Astrocyte of the cerebellum (primary cell): ENCODE data around the gene ZCCHC4.

Source experiments
- DNase-seq: peaks from one replicate; pipeline ENCODE4 v3.0.0-alpha.2; 2011; ENCODE audit warnings: low read depth
- H3K4me3 ChIP-seq: 2 replicates; pipeline ENCODE4 v1.5.1; 2011; ENCODE audit warnings: mild to moderate bottlenecking, low read depth, low read length, moderate library complexity
- CTCF ChIP-seq: IDR thresholded peaks from 2 replicates; pipeline ENCODE4 v1.5.1; 2012; ENCODE audit warnings: low read length, low read depth, moderate library complexity, mild to moderate bottlenecking; ENCODE audit errors: missing control alignments
- in situ Hi-C: cut with HindIII; loops from 2 replicates; pipeline ENCODE4 v1.10.0; 2017; ENCODE audit warnings: low sequenced_read_pairs

The ZCCHC4 gene

GRCh38 chr4:25306518-25307057 is 6.0 kb upstream of the ZCCHC4 start:
- DNase-seq = no peak
- H3K4me3 ChIP-seq = no peak overlapping the region
- in situ Hi-C loops = no loop called here
- no peak for TF ChIP-seq CTCF

GRCh38 chr4:25307596-25307995 is 5.0 kb upstream of the ZCCHC4 start:
- in situ Hi-C loops = no loop called here
- TF ChIP-seq CTCF = no peak
- no peak for DNase-seq
- no peak overlapping the region for H3K4me3 ChIP-seq

- TF ChIP-seq CTCF = no peak
- in situ Hi-C loops = no loop called here
- no peak overlapping the region for H3K4me3 ChIP-seq
- DNase-seq = no peak
These were observed 4.3 kb upstream of the ZCCHC4 start for GRCh38 chr4:25308306-25308705.

- TF ChIP-seq CTCF = no peak
- H3K4me3 ChIP-seq = no peak overlapping the region
- in situ Hi-C loops = no loop called here
- DNase-seq = no peak
These were observed 3.8 kb upstream of the ZCCHC4 start for GRCh38 chr4:25308761-25309160.

- DNase-seq = no peak
- TF ChIP-seq CTCF = no peak
- no peak overlapping the region for H3K4me3 ChIP-seq
- in situ Hi-C loops = no loop called here
These were observed 2.3 kb upstream of the ZCCHC4 start for GRCh38 chr4:25310066-25310802.

- DNase-seq = no peak
- in situ Hi-C loops = no loop called here
- no peak overlapping the region for H3K4me3 ChIP-seq
- no peak for TF ChIP-seq CTCF
These were observed 1.8 kb upstream of the ZCCHC4 start for GRCh38 chr4:25310803-25311166.
